ENCODE results near the gene OR7C1. TPM values are rescaled to one million over a fixed set of nuclear protein-coding genes. Genes with fewer than 3 reads are reported as not detected.

The OR7C1 gene
- total and polyA plus RNA-seq, 10 of the 15 experiments (the other 5 are each of a cell fraction or from before 2014, with no cell fraction given): 0.04 to 0.06 TPM; not detected in 8

DNA sequence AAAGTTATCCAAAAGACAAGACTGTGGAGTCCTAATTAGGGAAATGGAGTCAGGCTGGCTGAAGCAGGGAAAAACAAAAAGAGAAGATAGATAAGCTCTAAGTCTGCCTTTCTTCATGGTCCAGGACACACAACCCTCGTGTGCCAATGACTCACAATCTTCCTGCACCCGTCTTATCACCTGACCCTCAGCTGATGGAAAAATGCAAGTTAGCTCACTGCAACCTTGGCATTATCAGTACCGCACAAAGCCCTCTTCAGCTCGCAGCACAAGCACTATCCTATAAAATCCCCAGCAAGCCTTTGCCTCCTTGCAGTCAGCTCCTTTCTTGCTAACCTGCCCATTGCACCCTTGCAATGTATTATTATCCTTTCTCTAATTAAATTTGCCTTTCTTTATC, 4.3 kb downstream of the OR7C1 start:
- ChIA-PET RAD21 (ENCODE audit: unreplicated experiment) (interaction anchor here (1.2 kb wide), 1 partner anchor 259 kb away, joined by 3 read pairs; the partner anchor contains the start of gene NDUFB7), CTCF (interaction anchor here (0.6 kb wide), 1 partner anchor 276 kb away, joined by 3 read pairs; no protein-coding TSS in a partner anchor), SMC1A (ENCODE audit: uncharacterized antibody, unreplicated experiment) (no interaction called here), POLR2A (no interaction called here)
- H3K79me2 ChIP-seq (ENCODE audit: control insufficient read depth, insufficient read depth, low read length): no peaks in the 10 kb centered on the region
- DNase-seq (ENCODE audit: low read depth, low spot score): no peak
- no peak for TF ChIP-seq YBX1 (IDR thresholded peaks at IDR 0.05)
- TF ChIP-seq, protein P1, sequence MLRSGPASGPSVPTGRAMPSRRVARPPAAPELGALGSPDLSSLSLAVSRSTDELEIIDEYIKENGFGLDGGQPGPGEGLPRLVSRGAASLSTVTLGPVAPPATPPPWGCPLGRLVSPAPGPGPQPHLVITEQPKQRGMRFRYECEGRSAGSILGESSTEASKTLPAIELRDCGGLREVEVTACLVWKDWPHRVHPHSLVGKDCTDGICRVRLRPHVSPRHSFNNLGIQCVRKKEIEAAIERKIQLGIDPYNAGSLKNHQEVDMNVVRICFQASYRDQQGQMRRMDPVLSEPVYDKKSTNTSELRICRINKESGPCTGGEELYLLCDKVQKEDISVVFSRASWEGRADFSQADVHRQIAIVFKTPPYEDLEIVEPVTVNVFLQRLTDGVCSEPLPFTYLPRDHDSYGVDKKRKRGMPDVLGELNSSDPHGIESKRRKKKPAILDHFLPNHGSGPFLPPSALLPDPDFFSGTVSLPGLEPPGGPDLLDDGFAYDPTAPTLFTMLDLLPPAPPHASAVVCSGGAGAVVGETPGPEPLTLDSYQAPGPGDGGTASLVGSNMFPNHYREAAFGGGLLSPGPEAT (IDR thresholded peaks at IDR 0.05; ENCODE audit: low read depth): no peak
- no peak for TF ChIP-seq POU2F2 (IDR thresholded peaks at IDR 0.05; ENCODE audit: borderline replicate concordance, low read depth, low read length)
- no peak for TF ChIP-seq CHD1 (IDR thresholded peaks at IDR 0.05; ENCODE audit: low read depth, low read length)
- no peak for TF ChIP-seq ZNF622 (IDR thresholded peaks at IDR 0.05)
- no peak for TF ChIP-seq SRF (IDR thresholded peaks at IDR 0.05; ENCODE audit: low read depth in 2 of 2, low read length in 2 of 2)
- TF ChIP-seq, protein P2, sequence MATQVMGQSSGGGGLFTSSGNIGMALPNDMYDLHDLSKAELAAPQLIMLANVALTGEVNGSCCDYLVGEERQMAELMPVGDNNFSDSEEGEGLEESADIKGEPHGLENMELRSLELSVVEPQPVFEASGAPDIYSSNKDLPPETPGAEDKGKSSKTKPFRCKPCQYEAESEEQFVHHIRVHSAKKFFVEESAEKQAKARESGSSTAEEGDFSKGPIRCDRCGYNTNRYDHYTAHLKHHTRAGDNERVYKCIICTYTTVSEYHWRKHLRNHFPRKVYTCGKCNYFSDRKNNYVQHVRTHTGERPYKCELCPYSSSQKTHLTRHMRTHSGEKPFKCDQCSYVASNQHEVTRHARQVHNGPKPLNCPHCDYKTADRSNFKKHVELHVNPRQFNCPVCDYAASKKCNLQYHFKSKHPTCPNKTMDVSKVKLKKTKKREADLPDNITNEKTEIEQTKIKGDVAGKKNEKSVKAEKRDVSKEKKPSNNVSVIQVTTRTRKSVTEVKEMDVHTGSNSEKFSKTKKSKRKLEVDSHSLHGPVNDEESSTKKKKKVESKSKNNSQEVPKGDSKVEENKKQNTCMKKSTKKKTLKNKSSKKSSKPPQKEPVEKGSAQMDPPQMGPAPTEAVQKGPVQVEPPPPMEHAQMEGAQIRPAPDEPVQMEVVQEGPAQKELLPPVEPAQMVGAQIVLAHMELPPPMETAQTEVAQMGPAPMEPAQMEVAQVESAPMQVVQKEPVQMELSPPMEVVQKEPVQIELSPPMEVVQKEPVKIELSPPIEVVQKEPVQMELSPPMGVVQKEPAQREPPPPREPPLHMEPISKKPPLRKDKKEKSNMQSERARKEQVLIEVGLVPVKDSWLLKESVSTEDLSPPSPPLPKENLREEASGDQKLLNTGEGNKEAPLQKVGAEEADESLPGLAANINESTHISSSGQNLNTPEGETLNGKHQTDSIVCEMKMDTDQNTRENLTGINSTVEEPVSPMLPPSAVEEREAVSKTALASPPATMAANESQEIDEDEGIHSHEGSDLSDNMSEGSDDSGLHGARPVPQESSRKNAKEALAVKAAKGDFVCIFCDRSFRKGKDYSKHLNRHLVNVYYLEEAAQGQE (IDR thresholded peaks at IDR 0.05; ENCODE audit: low read depth, low read length): no peak
- TF ChIP-seq, protein P3, sequence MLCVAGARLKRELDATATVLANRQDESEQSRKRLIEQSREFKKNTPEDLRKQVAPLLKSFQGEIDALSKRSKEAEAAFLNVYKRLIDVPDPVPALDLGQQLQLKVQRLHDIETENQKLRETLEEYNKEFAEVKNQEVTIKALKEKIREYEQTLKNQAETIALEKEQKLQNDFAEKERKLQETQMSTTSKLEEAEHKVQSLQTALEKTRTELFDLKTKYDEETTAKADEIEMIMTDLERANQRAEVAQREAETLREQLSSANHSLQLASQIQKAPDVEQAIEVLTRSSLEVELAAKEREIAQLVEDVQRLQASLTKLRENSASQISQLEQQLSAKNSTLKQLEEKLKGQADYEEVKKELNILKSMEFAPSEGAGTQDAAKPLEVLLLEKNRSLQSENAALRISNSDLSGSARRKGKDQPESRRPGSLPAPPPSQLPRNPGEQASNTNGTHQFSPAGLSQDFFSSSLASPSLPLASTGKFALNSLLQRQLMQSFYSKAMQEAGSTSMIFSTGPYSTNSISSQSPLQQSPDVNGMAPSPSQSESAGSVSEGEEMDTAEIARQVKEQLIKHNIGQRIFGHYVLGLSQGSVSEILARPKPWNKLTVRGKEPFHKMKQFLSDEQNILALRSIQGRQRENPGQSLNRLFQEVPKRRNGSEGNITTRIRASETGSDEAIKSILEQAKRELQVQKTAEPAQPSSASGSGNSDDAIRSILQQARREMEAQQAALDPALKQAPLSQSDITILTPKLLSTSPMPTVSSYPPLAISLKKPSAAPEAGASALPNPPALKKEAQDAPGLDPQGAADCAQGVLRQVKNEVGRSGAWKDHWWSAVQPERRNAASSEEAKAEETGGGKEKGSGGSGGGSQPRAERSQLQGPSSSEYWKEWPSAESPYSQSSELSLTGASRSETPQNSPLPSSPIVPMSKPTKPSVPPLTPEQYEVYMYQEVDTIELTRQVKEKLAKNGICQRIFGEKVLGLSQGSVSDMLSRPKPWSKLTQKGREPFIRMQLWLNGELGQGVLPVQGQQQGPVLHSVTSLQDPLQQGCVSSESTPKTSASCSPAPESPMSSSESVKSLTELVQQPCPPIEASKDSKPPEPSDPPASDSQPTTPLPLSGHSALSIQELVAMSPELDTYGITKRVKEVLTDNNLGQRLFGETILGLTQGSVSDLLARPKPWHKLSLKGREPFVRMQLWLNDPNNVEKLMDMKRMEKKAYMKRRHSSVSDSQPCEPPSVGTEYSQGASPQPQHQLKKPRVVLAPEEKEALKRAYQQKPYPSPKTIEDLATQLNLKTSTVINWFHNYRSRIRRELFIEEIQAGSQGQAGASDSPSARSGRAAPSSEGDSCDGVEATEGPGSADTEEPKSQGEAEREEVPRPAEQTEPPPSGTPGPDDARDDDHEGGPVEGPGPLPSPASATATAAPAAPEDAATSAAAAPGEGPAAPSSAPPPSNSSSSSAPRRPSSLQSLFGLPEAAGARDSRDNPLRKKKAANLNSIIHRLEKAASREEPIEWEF (IDR thresholded peaks at IDR 0.05; ENCODE audit: insufficient replicate concordance, low read depth, low read length): no peak
- TF ChIP-seq WRNIP1 (IDR thresholded peaks at IDR 0.05; ENCODE audit: borderline replicate concordance, low read depth, low read length): no peak
- no TSS peak for BruUV-seq (replicated peaks)
- H4K20me1 ChIP-seq (ENCODE audit: control insufficient read depth, insufficient read depth): no peaks in the 10 kb centered on the region
- FAIRE-seq: no peak
- H3K36me3 ChIP-seq (ENCODE audit: control insufficient read depth in 2 of 2, insufficient read depth in 2 of 2, low read length in 1 of 2): no peaks in the 10 kb centered on the region
- no peaks in the 10 kb centered on the region; a peak in 1 of 4 replicates for H3K27me3 ChIP-seq (replicated peaks in 1 of 2; ENCODE audit: control insufficient read depth in 2 of 2, insufficient read depth in 2 of 2, low read length in 1 of 2)
- no peaks in the 10 kb centered on the region for H3K4me1 ChIP-seq (ENCODE audit: control insufficient read depth, insufficient read depth, low read length)
- 0% methylated on average over 4 of the region's 4 CpGs for WGBS (ENCODE audit: insufficient coverage, insufficient replicate concordance, low lambda C conversion rate, missing lambda C conversion rate)
- ATAC-seq: no peak
- no peak overlapping the region for H3K27ac ChIP-seq (ENCODE audit: control insufficient read depth, insufficient read depth)
- H2AFZ ChIP-seq (ENCODE audit: control insufficient read depth, low read depth, low read length): no peak overlapping the region
- no peak overlapping the region for H3K4me2 ChIP-seq (ENCODE audit: control insufficient read depth, insufficient read depth)
- no peak overlapping the region for H3K9ac ChIP-seq (ENCODE audit: control insufficient read depth, insufficient read depth, low read length)
- in situ Hi-C loops (cut with MboI) (no loop called here), intact Hi-C loops (cut with micrococcal nuclease; ENCODE audit: unreplicated experiment) (no loop called here)
- no peak overlapping the region for H3K4me3 ChIP-seq
- H3K9me3 ChIP-seq (replicated peaks; ENCODE audit: control insufficient read depth, insufficient read depth, low read length): no peaks in the 10 kb centered on the region

Data from GM12878 (cell line).